ENCODE results near the gene CRTAC1. TPM values are rescaled to one million over a fixed set of nuclear protein-coding genes. Genes with fewer than 3 reads are reported as not detected.
"Not testable (repeated sequence)": the region's sequence is repeated elsewhere in the genome, so short reads cannot be mapped to it uniquely, and the experiment has no call there.

The CRTAC1 gene
- total RNA-seq, 2 experiments from 2014 or later: not detected

DNA sequence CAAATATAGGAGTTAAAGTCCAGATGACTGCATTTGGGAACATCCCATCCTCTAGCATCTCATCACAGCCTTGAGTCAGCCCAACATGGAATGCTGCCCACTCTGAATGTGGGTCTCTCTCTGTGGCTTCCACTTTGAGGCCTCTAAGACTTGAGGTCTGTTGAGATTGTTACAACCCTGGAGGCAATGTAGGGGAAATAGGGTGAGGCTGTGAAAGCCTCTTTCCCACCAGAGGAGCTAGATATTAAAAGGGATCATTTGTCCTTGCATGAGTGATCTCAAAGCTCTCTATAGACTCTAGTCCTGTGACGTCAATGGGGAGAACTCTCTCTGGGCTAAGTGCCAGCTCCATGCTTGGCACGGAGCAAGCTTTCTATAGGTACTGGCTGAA, 187.1 kb downstream of the CRTAC1 start:
- DNase-seq: no peak
- H3K36me3 Mint-ChIP-seq (ENCODE audit: low read depth): no peaks in the 10 kb centered on the region
- no peaks in the 10 kb centered on the region for H3K9me3 Mint-ChIP-seq
- ChIA-PET CTCF (interaction anchor here (1.0 kb wide), 1 partner anchor 19 kb away, joined by 3 read pairs; no protein-coding TSS in a partner anchor), POLR2A (no interaction called here)
- peaks cover 16% of the 10 kb centered on the region for H3K4me1 Mint-ChIP-seq
- H3K4me3 Mint-ChIP-seq: no peak overlapping the region
- H3K27me3 Mint-ChIP-seq: peaks cover 4% of the 10 kb centered on the region
- H3K27ac Mint-ChIP-seq: no peak overlapping the region

GRCh38 chr10:97842656-97843280, 187.7 kb downstream of the CRTAC1 start:
- Mint-ChIP-seq H3K4me1 (peaks cover 16% of the 10 kb centered on the region), H3K36me3 (ENCODE audit: low read depth) (no peaks in the 10 kb centered on the region), H3K27me3 (peaks cover 4% of the 10 kb centered on the region), H3K27ac (no peak overlapping the region), H3K4me3 (no peak overlapping the region), H3K9me3 (no peaks in the 10 kb centered on the region)
- ChIA-PET CTCF (interaction anchor here (1.0 kb wide), 1 partner anchor 19 kb away, joined by 3 read pairs; no protein-coding TSS in a partner anchor), POLR2A (no interaction called here)
- DNase-seq: no peak

- H3K27ac Mint-ChIP-seq; H3K36me3 Mint-ChIP-seq (ENCODE audit: low read depth); H3K27me3 Mint-ChIP-seq; DNase-seq; H3K4me3 Mint-ChIP-seq; POLR2A ChIA-PET; H3K9me3 Mint-ChIP-seq; CTCF ChIA-PET: not testable (repeated sequence)
- peaks cover 16% of the 10 kb centered on the region for H3K4me1 Mint-ChIP-seq
Measured at GRCh38 chr10:97842114-97842513, 188.3 kb downstream of the CRTAC1 start.

- DNase-seq; H3K4me3 Mint-ChIP-seq; H3K9me3 Mint-ChIP-seq; H3K36me3 Mint-ChIP-seq (ENCODE audit: low read depth); CTCF ChIA-PET; H3K27me3 Mint-ChIP-seq; H3K27ac Mint-ChIP-seq; POLR2A ChIA-PET: not testable (repeated sequence)
- peaks cover 16% of the 10 kb centered on the region for H3K4me1 Mint-ChIP-seq
Measured at GRCh38 chr10:97841166-97841565, 189.3 kb downstream of the CRTAC1 start.

DNA sequence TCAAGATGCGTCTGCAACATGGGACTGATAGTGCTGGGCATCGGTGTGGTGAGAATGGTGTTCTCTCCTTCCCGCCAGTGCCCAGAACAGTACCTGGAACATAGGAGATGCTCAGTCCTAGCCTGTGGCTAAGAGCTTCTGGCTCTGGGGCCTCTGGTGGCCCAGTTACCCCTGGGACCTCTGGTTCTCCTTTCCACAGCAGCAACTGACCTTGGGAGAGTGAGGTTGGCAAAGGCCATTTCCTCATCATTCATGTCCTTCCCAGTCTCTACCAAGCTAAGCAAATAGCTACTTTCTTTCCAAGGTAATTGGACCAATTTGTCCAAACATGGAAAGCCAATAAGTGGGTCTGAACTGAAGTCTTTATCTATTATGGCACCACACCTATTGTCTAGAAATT, 192.3 kb downstream of the CRTAC1 start:
- H3K4me3 Mint-ChIP-seq: no peak overlapping the region
- DNase-seq: no peak
- CTCF ChIA-PET: interaction anchor here (0.8 kb wide), 1 partner anchor 10 kb away, joined by 3 read pairs; no protein-coding TSS in a partner anchor
- peaks cover 8% of the 10 kb centered on the region for H3K27me3 Mint-ChIP-seq
- peaks cover 16% of the 10 kb centered on the region for H3K4me1 Mint-ChIP-seq
- peaks cover 7% of the 10 kb centered on the region for H3K9me3 Mint-ChIP-seq
- peaks cover 7% of the 10 kb centered on the region for H3K36me3 Mint-ChIP-seq (ENCODE audit: low read depth)
- POLR2A ChIA-PET: no interaction called here
- H3K27ac Mint-ChIP-seq: no peak overlapping the region

DNA sequence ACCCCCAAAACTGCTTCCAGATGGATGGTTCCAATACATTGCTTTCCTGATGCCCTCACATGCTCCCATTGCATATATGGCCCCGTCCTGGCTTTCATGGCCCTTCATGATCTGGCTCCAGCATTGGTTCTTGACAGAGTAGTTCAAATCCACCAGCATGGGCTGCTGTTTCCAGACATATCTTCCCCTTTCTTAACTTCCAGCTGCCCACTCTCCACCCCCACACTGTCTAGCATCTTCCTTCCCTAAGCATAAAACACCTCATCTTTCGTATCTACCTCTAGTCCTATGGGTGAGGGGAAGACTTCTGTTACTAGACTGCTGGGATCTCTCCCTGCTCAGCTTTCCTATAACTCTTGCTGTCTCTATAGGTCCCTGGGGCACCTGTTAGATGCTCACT, 194.0 kb downstream of the CRTAC1 start:
- Mint-ChIP-seq H3K9me3 (peaks cover 7% of the 10 kb centered on the region), H3K4me3 (no peak overlapping the region), H3K36me3 (ENCODE audit: low read depth) (peaks cover 7% of the 10 kb centered on the region)

DNA sequence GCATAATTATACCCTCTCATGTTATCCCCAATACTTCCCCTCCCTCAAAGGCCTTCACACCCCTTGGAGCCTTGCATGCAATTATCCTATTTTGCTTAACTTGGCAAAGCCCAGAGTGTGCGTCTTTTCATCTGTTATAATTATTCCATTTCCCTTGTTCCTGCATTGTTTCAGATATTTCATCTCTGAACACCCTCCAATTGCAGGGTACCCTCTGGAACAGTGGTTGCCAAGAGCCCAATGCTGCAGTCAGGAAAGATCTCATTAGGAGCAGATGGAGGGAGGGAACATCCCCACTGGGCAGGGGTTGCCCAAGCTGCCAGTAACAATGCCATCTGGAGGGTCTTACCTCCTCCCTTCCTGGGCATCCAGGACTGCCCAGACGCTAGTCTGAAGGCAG, 199.2 kb downstream of the CRTAC1 start:
- Mint-ChIP-seq H3K36me3 (ENCODE audit: low read depth) (peaks cover 3% of the 10 kb centered on the region), H3K4me1 (peaks cover 33% of the 10 kb centered on the region), H3K27ac (no peak overlapping the region), H3K4me3 (no peak overlapping the region), H3K27me3 (peaks cover 5% of the 10 kb centered on the region), H3K9me3 (peaks cover 3% of the 10 kb centered on the region)
- ChIA-PET POLR2A (no interaction called here), CTCF (interaction anchor here (1.8 kb wide), 1 partner anchor 18 kb away, joined by 5 read pairs; the partner anchor contains the start of gene GOLGA7B)
- DNase-seq: no peak

More for the DNA sequence above, 194.0 kb downstream of the CRTAC1 start:
- CTCF ChIA-PET: no interaction called here
- POLR2A ChIA-PET: no interaction called here
- Mint-ChIP-seq H3K27ac (no peak overlapping the region), H3K4me1 (peaks cover 12% of the 10 kb centered on the region), H3K27me3 (peaks cover 8% of the 10 kb centered on the region)
- DNase-seq: no peak

- no peak overlapping the region for H3K4me3 Mint-ChIP-seq
- DNase-seq: no peak
- H3K4me1 Mint-ChIP-seq: peaks cover 34% of the 10 kb centered on the region
- POLR2A ChIA-PET: interaction anchor here (0.8 to 0.9 kb wide), 2 partner anchors 20 to 22 kb away, joined by 3 read pairs; partner anchors contain the start of gene GOLGA7B
- CTCF ChIA-PET: interaction anchor here (1.1 to 1.8 kb wide), 2 partner anchors 20 to 39 kb away, joined by 4 to 5 read pairs; partner anchors contain the start of gene GOLGA7B
- no peaks in the 10 kb centered on the region for H3K36me3 Mint-ChIP-seq (ENCODE audit: low read depth)
- H3K27ac Mint-ChIP-seq: peak overlapping the region; percentile 40
- peaks cover 5% of the 10 kb centered on the region for H3K27me3 Mint-ChIP-seq
- H3K9me3 Mint-ChIP-seq: no peaks in the 10 kb centered on the region
Measured at GRCh38 chr10:97830064-97830463, 200.4 kb downstream of the CRTAC1 start.

- H3K27ac Mint-ChIP-seq: peak overlapping the region; percentile 45
- DNase-seq: peak; percentile 54
- POLR2A ChIA-PET: interaction anchor here (1.0 to 2.5 kb wide), 3 partner anchors 19 to 41 kb away, joined by 4 to 12 read pairs (median 5); partner anchors contain the start of gene GOLGA7B
- H3K4me3 Mint-ChIP-seq: no peak overlapping the region
- CTCF ChIA-PET: interaction anchor here (1.0 to 1.3 kb wide), 3 partner anchors 21 to 38 kb away, joined by 3 to 4 read pairs (median 3); partner anchors contain the start of gene GOLGA7B
- H3K36me3 Mint-ChIP-seq (ENCODE audit: low read depth): no peaks in the 10 kb centered on the region
- no peaks in the 10 kb centered on the region for H3K9me3 Mint-ChIP-seq
- H3K27me3 Mint-ChIP-seq: peaks cover 5% of the 10 kb centered on the region
- H3K4me1 Mint-ChIP-seq: peaks cover 34% of the 10 kb centered on the region
Measured at GRCh38 chr10:97828721-97829120, 201.7 kb downstream of the CRTAC1 start.

DNA sequence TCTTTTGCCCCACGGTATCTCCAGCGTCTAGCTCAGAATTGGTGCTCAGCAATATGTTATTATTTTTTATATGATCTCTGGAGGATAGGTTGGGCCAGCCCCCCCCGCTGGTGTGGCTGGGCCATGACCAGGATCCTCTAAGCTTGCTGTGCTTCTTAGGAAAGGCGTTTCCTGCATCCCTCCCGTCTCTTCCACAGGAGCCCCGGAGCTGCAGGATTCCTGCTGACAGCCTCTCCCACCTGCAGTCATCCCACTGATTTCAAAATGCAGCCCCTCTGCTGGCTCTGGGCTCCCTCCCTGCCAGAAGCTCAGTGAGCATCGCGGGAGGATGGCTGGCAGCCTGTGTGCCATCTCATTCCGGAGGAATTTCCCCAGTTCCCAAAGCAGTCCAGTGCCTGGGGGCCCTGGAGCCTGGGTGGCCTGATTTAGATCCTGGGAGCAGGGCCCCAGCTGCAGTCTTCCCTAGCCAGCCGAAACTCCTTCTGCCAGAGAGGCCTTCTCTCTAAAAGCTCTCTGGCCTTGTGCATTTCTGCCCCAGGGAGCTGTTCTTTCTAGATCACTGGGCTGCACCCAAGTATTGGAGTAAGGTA, 202.6 kb downstream of the CRTAC1 start:
- ChIA-PET POLR2A (interaction anchor here (1.4 to 2.5 kb wide), 2 partner anchors 22 to 42 kb away, joined by 5 to 12 read pairs; partner anchors contain the start of gene GOLGA7B), CTCF (interaction anchor here (1.1 to 1.2 kb wide), 2 partner anchors 36 to 38 kb away, joined by 3 read pairs; no protein-coding TSS in a partner anchor)
- H3K9me3 Mint-ChIP-seq: no peaks in the 10 kb centered on the region
- no peaks in the 10 kb centered on the region for H3K36me3 Mint-ChIP-seq (ENCODE audit: low read depth)
- H3K27ac Mint-ChIP-seq: peak overlapping the region; percentile 45
- H3K27me3 Mint-ChIP-seq: peaks cover 3% of the 10 kb centered on the region
- no peak for DNase-seq
- H3K4me1 Mint-ChIP-seq: peaks cover 34% of the 10 kb centered on the region
- no peak overlapping the region for H3K4me3 Mint-ChIP-seq

- Mint-ChIP-seq H3K9me3 (no peaks in the 10 kb centered on the region), H3K36me3 (ENCODE audit: low read depth) (no peaks in the 10 kb centered on the region), H3K27me3 (peaks cover 3% of the 10 kb centered on the region), H3K4me3 (no peak overlapping the region), H3K4me1 (peaks cover 34% of the 10 kb centered on the region), H3K27ac (no peak overlapping the region)
- CTCF ChIA-PET: interaction anchor here (1.1 to 1.4 kb wide), 2 partner anchors 35 to 36 kb away, joined by 3 to 4 read pairs; no protein-coding TSS in a partner anchor
- POLR2A ChIA-PET: interaction anchor here (2.5 kb wide), 1 partner anchor 23 kb away, joined by 12 read pairs; the partner anchor contains the start of gene GOLGA7B
- DNase-seq: no peak
Measured at GRCh38 chr10:97826892-97827291, 203.5 kb downstream of the CRTAC1 start.

DNA sequence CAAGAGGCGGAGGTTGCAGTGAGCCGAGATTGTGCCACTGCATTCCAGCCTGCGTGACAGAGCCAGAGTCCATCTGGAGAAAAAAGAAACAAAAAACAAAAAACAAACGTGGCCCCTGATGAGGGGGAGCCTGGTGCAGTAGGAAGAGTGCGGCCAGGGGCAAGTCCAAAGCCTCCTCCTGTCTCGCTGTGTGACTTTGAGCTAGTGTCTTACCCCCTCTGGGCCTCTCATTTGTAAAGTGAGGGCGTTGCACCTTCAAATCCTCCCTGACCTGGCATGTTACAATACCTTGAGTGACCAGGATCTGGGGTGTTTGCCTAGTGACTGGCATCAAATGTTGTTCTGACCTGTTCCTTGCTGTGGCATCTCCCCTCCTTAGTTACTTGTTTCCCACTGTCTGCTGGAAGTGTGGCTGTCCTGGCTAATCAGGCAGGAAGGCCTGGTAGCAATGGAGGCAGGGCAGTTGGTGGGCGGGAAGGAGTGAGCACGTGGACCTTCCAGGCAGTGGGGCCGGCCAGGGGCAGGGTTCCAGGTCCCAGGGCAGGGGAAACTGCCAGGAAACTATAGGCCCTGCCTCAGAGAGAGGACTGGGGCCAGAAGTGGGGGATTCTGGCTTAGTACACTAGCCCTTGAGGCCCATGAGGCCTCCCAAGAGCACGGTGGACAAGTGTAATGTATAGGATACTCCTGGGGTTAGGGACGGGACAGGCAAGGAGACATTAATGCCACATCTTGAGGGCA, 205.2 kb downstream of the CRTAC1 start:
- no peaks in the 10 kb centered on the region for H3K9me3 Mint-ChIP-seq
- H3K4me3 Mint-ChIP-seq: no peak overlapping the region
- H3K4me1 Mint-ChIP-seq: peaks cover 28% of the 10 kb centered on the region
- no peak overlapping the region for H3K27ac Mint-ChIP-seq
- CTCF ChIA-PET: interaction anchor here (1.4 kb wide), 1 partner anchor 34 kb away, joined by 4 read pairs; no protein-coding TSS in a partner anchor
- no peak for DNase-seq
- H3K27me3 Mint-ChIP-seq: no peaks in the 10 kb centered on the region
- no peaks in the 10 kb centered on the region for H3K36me3 Mint-ChIP-seq (ENCODE audit: low read depth)
- POLR2A ChIA-PET: no interaction called here

DNA sequence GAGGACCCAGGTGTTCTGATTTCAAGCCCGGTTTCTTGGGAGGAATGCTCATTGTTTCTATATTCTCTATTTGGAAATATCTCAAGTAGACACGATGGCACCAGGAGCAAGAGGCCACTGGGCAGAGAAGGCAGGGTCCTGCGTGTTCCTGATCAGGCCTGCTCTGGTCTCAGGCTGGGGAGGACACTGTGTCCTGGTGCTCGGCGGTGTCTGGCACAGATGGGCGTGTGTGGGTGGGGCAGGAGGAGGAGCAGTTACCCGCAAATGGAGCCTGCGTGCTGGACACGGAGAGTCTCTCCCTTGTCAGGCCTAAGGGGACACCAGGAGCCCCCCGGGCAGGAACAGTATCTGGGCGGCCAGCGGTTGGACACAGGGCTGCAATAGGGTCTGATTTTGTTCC, 206.7 kb downstream of the CRTAC1 start:
- Mint-ChIP-seq H3K27me3 (peaks cover 4% of the 10 kb centered on the region), H3K4me1 (peaks cover 14% of the 10 kb centered on the region), H3K9me3 (no peaks in the 10 kb centered on the region), H3K4me3 (no peak overlapping the region), H3K27ac (no peak overlapping the region), H3K36me3 (ENCODE audit: low read depth) (no peaks in the 10 kb centered on the region)
- DNase-seq: no peak
- CTCF ChIA-PET: no interaction called here
- POLR2A ChIA-PET: no interaction called here

Measured in activated CD4-positive, alpha-beta memory T cell treated with anti-CD3 and anti-CD28 coated beads, Interleukin-2, amount 10 ng/mL, durations not matched to agents 7 days and 5 days (primary cell).